Heart right ventricle (tissue), 16 donors: ENCODE data around the gene DYNLRB2. TPM values are rescaled to one million over a fixed set of nuclear protein-coding genes. Genes with fewer than 3 reads are reported as not detected.

Experiments used
- ATAC-seq, 8 donors: fragments of 200-7000 bp; cut with Tn5 transposase; one replicate each; pipeline ENCODE4 v1.9.1; 2020; ENCODE audit warnings: mild to moderate bottlenecking in 8 of 8, moderate library complexity in 8 of 8, moderate number of reproducible peaks in 1 of 8
- DNase-seq, 2 donors: peaks; one replicate each; pipeline ENCODE4 v3.0.0-alpha.2; 2020
- H3K27ac ChIP-seq, 10 donors: fragments of 200-600 bp; sonication (generic) in 2 of 10; one replicate each; pipeline versions ENCODE4 v1.5.0 to v1.8.0; 2020 to 2022; ENCODE audit warnings: mild to moderate bottlenecking in 3 of 10
- H3K27me3 ChIP-seq, 7 donors: fragments of 200-600 bp; one replicate each; pipeline ENCODE4 v1.8.0; 2021 to 2022; ENCODE audit warnings: mild to moderate bottlenecking in 2 of 7
- H3K36me3 ChIP-seq, 9 donors: fragments of 200-600 bp; sonication (generic) in 1 of 9; one replicate each; pipeline versions ENCODE4 v1.5.0 to v1.8.0; 2020 to 2022; ENCODE audit warnings: mild to moderate bottlenecking in 2 of 9
- H3K4me1 ChIP-seq, 9 donors: fragments of 200-600 bp; sonication (generic) in 1 of 9; one replicate each; pipeline versions ENCODE4 v1.5.0 to v1.8.0; 2020 to 2022; ENCODE audit warnings: mild to moderate bottlenecking in 4 of 9
- H3K4me3 ChIP-seq, 10 donors: fragments of 200-600 bp; sonication (generic) in 2 of 10; one replicate each; pipeline versions ENCODE4 v1.5.0 to v1.8.0; 2020 to 2022; ENCODE audit warnings: mild to moderate bottlenecking in 7 of 10, moderate library complexity in 2 of 10
- H3K9me3 ChIP-seq, 11 donors: fragments of 200-600 bp in 10 of 11; sonication (generic) in 2 of 11; one replicate each; pipeline versions ENCODE4 v1.5.0 to v1.8.0; 2013 to 2022; ENCODE audit warnings: mild to moderate bottlenecking in 2 of 11, control low read depth in 1 of 11, moderate library complexity in 1 of 11
- CTCF ChIP-seq, 9 donors: fragments of 200-600 bp; sonication (generic) in 2 of 9; IDR thresholded peaks; one replicate each; pipeline versions ENCODE4 v1.5.0 to v1.8.0; 2021 to 2022; ENCODE audit warnings: antibody characterized with exemption in 9 of 9, mild to moderate bottlenecking in 5 of 9, moderate library complexity in 1 of 9
- WGBS, 2 donors: extraction: QIAGEN DNeasy Blood & Tissue Kit; methylation state at CpG; one replicate each; pipeline ENCODE4 v1.1.7; 2013; ENCODE audit warnings: inconsistent platforms in 1 of 2; 5-methylcytosine and 5-hydroxymethylcytosine counted together
- intact Hi-C, 10 donors: fragments of 100-400 bp; cut with DNase I; formaldehyde crosslinking; loops; one replicate each; pipeline versions ENCODE4 v1.11.1 to v1.14.2; 2022
- polyA plus RNA-seq, 2 donors: library from polyadenylated mRNA; stranded (reverse); fragments of 200-250 nt; gene quantifications; one replicate each; pipeline ENCODE4 v1.2.3, GENCODE V29; 2013
- total RNA-seq, 10 donors: library from RNA; stranded (reverse); fragmentation: NEBNext Ultra II Directional in 3 of 10; extraction: Animal tissue kit (Norgen Biotek cat#: 25700) in 3 of 10; gene quantifications; one replicate each; pipeline versions ENCODE4 v1.2.1 to v1.2.4, GENCODE V29; 2021 to 2023
- donor health status: Arrhythmogenic right ventricular cardiomyopathy.
- donor health status: ischemic (EF 13 %, LVEDD 7.1; RV severe dilation, severe dysfunction).
- donor health status: healthy with polysubstance abuse.
- donor health status: DM: no; HTN: yes; CAD: no.
- donor health status: DM: no; HTN: no; CAD: no.
- donor health status: ischemic (EF 25% LVEDD 6.9; RV normal size, moderate dysfunction).
- donor health status: ischemic (EF 25% LVEDD 5.7; RV mildly dilated, moderate dysfunction).
- donor health status: healthy.
- donor health status: DM: yes; HTN: yes; CAD: no.
- donor health status: Ischemic cardiomyopathy.
- donor health status: ischemic (EF 35%, LVEDD 5.7; RV mildly dilated, moderate dysfunction).
- donor health status: nonischemic (EF 11% LVEDD 7.7; RV severe dilation, severe dysfunction).
- donor health status: DM: yes; HTN: yes; CAD: no.
- donor health status: PGD.
- donor health status: ischemic (EF 29% LVEDD 5.4; RV normal size, mild dysfunction).
- donor health status: nonischemic (EF 23%, LVEDD 6.1; RV moderate dilation, normal function).

Gene DYNLRB2
- total and polyA plus RNA-seq, 12 donors, result 0.26 to 0.77 (median 0.70) TPM; not detected in 8

GRCh38 chr16:80515374-80515773 lies 25.4 kb upstream of the DYNLRB2 start:
- intact Hi-C loops, result no loop called here
- DNase-seq (no peak), ATAC-seq (no peak)
- no peak for TF ChIP-seq CTCF (IDR thresholded peaks at IDR 0.05)
- Histone ChIP-seq H3K4me3 (no peak overlapping the region), H3K27me3 (peaks cover 0 to 39% (median 15%) of the 10 kb centered on the region in 7 donors), H3K9me3 (no peaks in the 10 kb centered on the region), H3K36me3 (no peaks in the 10 kb centered on the region), H3K4me1 (peaks cover 0 to 10% (median 0%) of the 10 kb centered on the region in 9 donors), H3K27ac (no peak overlapping the region)
- WGBS, 2 donors, result 90 to 92% methylated on average over 5 of the region's 5 CpGs

- no peaks in the 10 kb centered on the region for H3K36me3 ChIP-seq
- intact Hi-C loops, result no loop called here
- ATAC-seq, result no peak
- H3K9me3 ChIP-seq, result no peaks in the 10 kb centered on the region
- 90 to 94% methylated on average over 2 of the region's 2 CpGs for WGBS, 2 donors
- no peak overlapping the region for H3K27ac ChIP-seq
- peaks cover 0 to 10% (median 0%) of the 10 kb centered on the region in 9 donors for H3K4me1 ChIP-seq
- no peak for TF ChIP-seq CTCF (IDR thresholded peaks at IDR 0.05)
- DNase-seq, result no peak
- H3K27me3 ChIP-seq, result peaks cover 0 to 43% (median 12%) of the 10 kb centered on the region in 7 donors
- H3K4me3 ChIP-seq, result no peak overlapping the region
These were observed 22.9 kb upstream of the DYNLRB2 start for GRCh38 chr16:80517846-80518245.

GRCh38 chr16:80518436-80518835 lies 22.4 kb upstream of the DYNLRB2 start:
- Histone ChIP-seq H3K4me3 (no peak overlapping the region), H3K9me3 (no peaks in the 10 kb centered on the region), H3K27me3 (peaks cover 0 to 39% (median 11%) of the 10 kb centered on the region in 7 donors), H3K4me1 (peaks cover 0 to 10% (median 0%) of the 10 kb centered on the region in 9 donors), H3K27ac (no peak overlapping the region), H3K36me3 (no peaks in the 10 kb centered on the region)
- intact Hi-C loops, result no loop called here
- 42 to 49% methylated on average over 7 of the region's 7 CpGs for WGBS, 2 donors
- no peak for ATAC-seq
- no peak for TF ChIP-seq CTCF (IDR thresholded peaks at IDR 0.05)
- no peak for DNase-seq

GRCh38 chr16:80519189-80519588 lies 21.6 kb upstream of the DYNLRB2 start:
- H3K27ac ChIP-seq, result no peak overlapping the region
- H3K36me3 ChIP-seq, result no peaks in the 10 kb centered on the region
- H3K9me3 ChIP-seq, result no peaks in the 10 kb centered on the region
- peaks cover 0 to 10% (median 0%) of the 10 kb centered on the region in 9 donors for H3K4me1 ChIP-seq
- DNase-seq, result no peak
- peaks cover 0 to 33% (median 8%) of the 10 kb centered on the region in 7 donors for H3K27me3 ChIP-seq
- WGBS, 2 donors, result 60 to 63% methylated on average over 3 of the region's 3 CpGs
- intact Hi-C loops, result no loop called here
- no peak for TF ChIP-seq CTCF (IDR thresholded peaks at IDR 0.05)
- ATAC-seq, result no peak
- H3K4me3 ChIP-seq, result no peak overlapping the region
